Adrenal gland (tissue), 12 donors: ENCODE measurements around the gene MADD. TPM values are rescaled to one million over a fixed set of nuclear protein-coding genes. Genes with fewer than 3 reads are reported as not detected.

ENCODE experiments used
- DNase-seq, 7 donors: peaks; one replicate each; pipeline ENCODE4 v3.0.0-alpha.2; 2019 to 2020
- H3K27ac ChIP-seq, 5 donors: fragments of 200-600 bp; sonication (generic) in 4 of 5; 1 replicate in 3 of 5; 2 replicates in 2 of 5; pipeline versions ENCODE4 v1.5.1 to v1.8.0; 2016 to 2020; ENCODE audit warnings: mild to moderate bottlenecking in 1 of 5
- H3K27me3 ChIP-seq: fragments of 200-600 bp; 2 replicates; pipeline ENCODE4 v1.8.0; 2021
- H3K36me3 ChIP-seq, 2 donors: fragments of 200-600 bp; replicated peaks in 1 of 2; 1 replicate in 1 of 2; 2 replicates in 1 of 2; pipeline versions ENCODE4 v1.5.1 to v1.8.0; 2018 to 2022
- H3K4me1 ChIP-seq, 2 donors: fragments of 200-600 bp; replicated peaks in 1 of 2; 1 replicate in 1 of 2; 2 replicates in 1 of 2; pipeline versions ENCODE4 v1.5.1 to v1.8.0; 2018 to 2021
- H3K4me3 ChIP-seq, 4 donors: fragments of 200-600 bp; sonication (generic) in 3 of 4; one replicate each; pipeline ENCODE4 v1.5.1; 2016 to 2018
- H3K9me3 ChIP-seq, 3 donors: fragments of 200-600 bp; sonication (generic) in 1 of 3; replicated peaks in 1 of 3; 1 replicate in 2 of 3; 2 replicates in 1 of 3; pipeline versions ENCODE4 v1.5.1 to v1.8.0; 2016 to 2021
- POLR2A ChIP-seq, 2 donors: fragments of 450-650 bp; IDR thresholded peaks; one replicate each; pipeline ENCODE4 v1.6.1; 2017; ENCODE audit warnings: antibody characterized with exemption in 2 of 2, mild to moderate bottlenecking in 2 of 2, moderate library complexity in 1 of 2
- WGBS, 4 donors: extraction: QIAGEN DNeasy Blood & Tissue Kit in 2 of 4; methylation state at CpG; one replicate each; pipeline versions ENCODE4 v1.1.5 to v1.1.7; 2013 to 2017; 5-methylcytosine and 5-hydroxymethylcytosine counted together
- intact Hi-C, 2 donors: fragments of 100-400 bp; cut with DNase I; formaldehyde crosslinking; loops; one replicate each; pipeline versions ENCODE4 v1.14.1 to v1.15.0; 2022 to 2023
- polyA plus RNA-seq, 3 donors: library from polyadenylated mRNA; stranded (reverse); fragments of 200-250 nt in 2 of 3; fragments of 350-450 nt in 1 of 3; fragmentation: Illumina TruSeq in 1 of 3; extraction: RNeasy Lipid Tissue Mini Kit (QIAGEN cat#74804) in 1 of 3; gene quantifications; one replicate each; pipeline ENCODE4 v1.2.3, GENCODE V29; 2013 to 2014
- total RNA-seq, 9 donors: library from RNA; depleted of rRNA in 4 of 9; stranded (reverse); fragments of >200 nt in 4 of 9; fragments of 120-200 nt in 1 of 9; fragmentation: NEBNext Ultra II Directional in 1 of 9; extraction: Animal tissue kit (Norgen Biotek cat#: 25700) in 1 of 9; gene quantifications; one replicate each; pipeline versions ENCODE4 v1.1.0 to v1.2.4, GENCODE V29; 2013 to 2023
- TF ChIP-seq, protein P1 (sequence below), 6 experiments: fragments of 450-650 bp in 4 of 6; fragments of 200-600 bp in 2 of 6; sonication (generic) in 1 of 6; IDR thresholded peaks; 1 replicate in 5 of 6; 2 replicates in 1 of 6; pipeline versions ENCODE4 v1.5.1 to v1.8.0; 2016 to 2021; ENCODE audit warnings: antibody characterized with exemption in 6 of 6, mild to moderate bottlenecking in 2 of 6, moderate library complexity in 1 of 6
- donor health status: healthy with polysubstance abuse.
- donor health status: Bipolar disorder and iron deficiency.
- donor health status: DM: yes; HTN: yes; CAD: no.
- donor health status: DM: no; HTN: no; CAD: no.
- donor health status: DM: no; HTN: no; CAD: no.
- donor health status: DM: yes; HTN: yes; CAD: no.

The MADD gene
- total and polyA plus RNA-seq, 12 donors, result 33.4 to 83.0 (median 49.2) TPM

DNA sequence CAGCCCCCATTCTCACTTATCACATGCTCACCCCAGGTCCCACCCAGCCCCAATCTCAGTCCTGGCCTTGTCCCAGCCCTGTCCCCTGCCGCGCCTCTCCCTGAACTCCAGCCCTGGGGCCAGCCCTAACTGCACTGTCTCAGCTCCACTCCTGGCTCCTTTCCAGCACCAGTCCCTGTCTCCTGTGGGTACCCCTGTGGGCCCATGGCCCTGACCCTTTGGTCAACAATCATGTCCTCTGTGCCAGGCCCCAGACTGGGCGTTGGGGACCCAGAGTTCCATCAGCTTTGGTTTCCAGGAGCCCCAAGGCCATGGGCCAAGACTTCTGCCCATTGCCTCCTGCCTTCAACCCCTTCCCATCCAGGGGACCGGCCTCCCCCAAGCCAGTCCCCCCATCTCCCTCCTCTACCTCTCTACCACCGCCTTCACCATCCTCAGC lies 107.7 kb downstream of the MADD start:
- Histone ChIP-seq H3K4me1 (no peaks in the 10 kb centered on the region), H3K36me3 (no peaks in the 10 kb centered on the region), H3K27ac (peak overlapping the region; percentile 21 to 90 (median 62)), H3K4me3 (peak overlapping the region in 1 of 4 donors; percentile 46), H3K9me3 (no peaks in the 10 kb centered on the region), H3K27me3 (no peaks in the 10 kb centered on the region)
- WGBS, 4 donors, result 68 to 79% (median 75%) methylated on average over 5 of the region's 5 CpGs
- TF ChIP-seq, protein P1, sequence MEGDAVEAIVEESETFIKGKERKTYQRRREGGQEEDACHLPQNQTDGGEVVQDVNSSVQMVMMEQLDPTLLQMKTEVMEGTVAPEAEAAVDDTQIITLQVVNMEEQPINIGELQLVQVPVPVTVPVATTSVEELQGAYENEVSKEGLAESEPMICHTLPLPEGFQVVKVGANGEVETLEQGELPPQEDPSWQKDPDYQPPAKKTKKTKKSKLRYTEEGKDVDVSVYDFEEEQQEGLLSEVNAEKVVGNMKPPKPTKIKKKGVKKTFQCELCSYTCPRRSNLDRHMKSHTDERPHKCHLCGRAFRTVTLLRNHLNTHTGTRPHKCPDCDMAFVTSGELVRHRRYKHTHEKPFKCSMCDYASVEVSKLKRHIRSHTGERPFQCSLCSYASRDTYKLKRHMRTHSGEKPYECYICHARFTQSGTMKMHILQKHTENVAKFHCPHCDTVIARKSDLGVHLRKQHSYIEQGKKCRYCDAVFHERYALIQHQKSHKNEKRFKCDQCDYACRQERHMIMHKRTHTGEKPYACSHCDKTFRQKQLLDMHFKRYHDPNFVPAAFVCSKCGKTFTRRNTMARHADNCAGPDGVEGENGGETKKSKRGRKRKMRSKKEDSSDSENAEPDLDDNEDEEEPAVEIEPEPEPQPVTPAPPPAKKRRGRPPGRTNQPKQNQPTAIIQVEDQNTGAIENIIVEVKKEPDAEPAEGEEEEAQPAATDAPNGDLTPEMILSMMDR (IDR thresholded peaks at IDR 0.05), result no peak
- TF ChIP-seq POLR2A (IDR thresholded peaks at IDR 0.05), result no peak
- intact Hi-C loops, result loop anchor here in 1 of 2 donors (5.0 kb wide), 2 partner anchors 35 to 75 kb away; no protein-coding TSS in a partner anchor
- DNase-seq, result no peak

DNA sequence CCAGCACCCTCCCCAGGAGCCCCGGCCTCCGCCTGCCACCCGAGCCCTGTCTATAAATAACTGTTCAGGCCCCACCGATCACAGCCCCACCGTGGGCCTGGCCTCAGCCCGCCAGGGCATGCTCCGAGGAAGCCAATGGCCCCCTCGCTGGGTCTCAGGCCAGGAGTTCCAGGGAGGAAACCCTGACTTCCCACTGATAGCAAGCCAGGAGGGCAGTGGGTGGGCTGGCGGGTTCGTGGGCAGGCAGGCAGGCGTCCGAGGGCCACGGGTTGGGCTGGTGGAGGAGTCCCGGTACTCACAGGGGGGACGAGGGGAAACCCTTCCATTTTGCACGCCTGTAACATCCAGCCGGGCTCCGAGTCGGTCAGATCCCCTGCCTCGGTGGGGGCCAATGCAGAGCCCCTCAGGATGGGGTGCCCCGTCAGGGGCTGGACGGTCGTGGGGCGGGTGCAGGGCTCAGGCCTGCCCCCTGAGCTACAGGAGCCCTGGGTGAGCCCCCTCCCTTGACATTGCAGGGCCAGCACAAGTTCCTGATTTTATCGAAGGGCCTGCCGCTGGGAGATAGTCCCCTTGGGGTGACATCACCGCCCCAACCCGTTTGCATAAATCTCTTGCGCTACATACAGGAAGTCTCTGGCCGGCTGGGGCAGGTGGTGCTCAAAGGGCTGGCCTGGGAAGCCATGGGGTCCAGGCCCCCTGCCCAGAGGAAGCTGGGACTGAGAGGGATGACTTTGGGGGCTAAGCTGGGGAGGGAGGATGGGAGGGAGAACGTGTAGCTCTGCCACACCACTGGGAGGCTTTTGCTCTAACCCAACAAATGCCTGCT lies 108.3 kb downstream of the MADD start, which contains the start of gene SPI1:
SPI1 (minus strand) TSS at position 538 of the 826 bp plus-strand sequence; CDS start at position 344, 194 bp downstream.
- 64 to 84% (median 66%) methylated on average over 11 to 31 of the region's 31 CpGs for WGBS, 4 donors
- peak in 1 of 2 donors; percentile 10 for TF ChIP-seq POLR2A (IDR thresholded peaks at IDR 0.05)
- TF ChIP-seq, protein P1 (IDR thresholded peaks at IDR 0.05), result no peak
- H3K36me3 ChIP-seq, result no peaks in the 10 kb centered on the region
- intact Hi-C loops, result loop anchor here in 1 of 2 donors (5.0 kb wide), 2 partner anchors 34 to 74 kb away; no protein-coding TSS in a partner anchor
- DNase-seq, result peak in 5 of 7 donors; percentile 65 to 82 (median 66)
- peak within 1 kb of the TSS in 1 of 4 donors; percentile 46 for H3K4me3 ChIP-seq
- H3K27ac ChIP-seq, result peak within 1 kb of the TSS; percentile 21 to 90 (median 62)
- no peaks in the 10 kb centered on the region for H3K9me3 ChIP-seq
- H3K4me1 ChIP-seq, result no peaks in the 10 kb centered on the region
- H3K27me3 ChIP-seq, result no peaks in the 10 kb centered on the region

DNA sequence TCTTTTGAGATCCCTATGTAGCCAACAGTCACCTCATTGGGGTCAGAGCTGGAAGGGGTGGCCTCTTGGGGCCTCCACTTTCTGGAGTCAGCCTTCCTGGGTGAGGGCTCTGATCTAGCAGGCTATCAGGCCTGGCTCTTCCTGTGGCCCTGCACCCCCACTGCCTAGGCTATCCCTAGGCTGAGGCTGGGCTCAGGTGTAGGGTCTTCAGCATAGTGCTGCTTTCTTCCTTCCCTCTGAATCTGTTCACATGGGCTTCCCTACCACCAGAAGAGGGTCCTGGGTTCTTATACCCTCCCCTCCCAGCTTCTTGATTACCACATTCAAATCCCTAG lies 108.9 kb downstream of the MADD start:
- no peaks in the 10 kb centered on the region for H3K9me3 ChIP-seq
- no peaks in the 10 kb centered on the region for H3K36me3 ChIP-seq
- no peaks in the 10 kb centered on the region for H3K4me1 ChIP-seq
- peak overlapping the region in 4 of 5 donors; percentile 21 to 90 (median 64) for H3K27ac ChIP-seq
- DNase-seq, result no peak
- H3K27me3 ChIP-seq, result no peaks in the 10 kb centered on the region
- intact Hi-C loops, result loop anchor here in 1 of 2 donors (5.0 kb wide), 2 partner anchors 33 to 73 kb away; no protein-coding TSS in a partner anchor
- no peak overlapping the region for H3K4me3 ChIP-seq
- TF ChIP-seq POLR2A (IDR thresholded peaks at IDR 0.05), result no peak
- TF ChIP-seq, protein P1 (IDR thresholded peaks at IDR 0.05), result no peak

DNA sequence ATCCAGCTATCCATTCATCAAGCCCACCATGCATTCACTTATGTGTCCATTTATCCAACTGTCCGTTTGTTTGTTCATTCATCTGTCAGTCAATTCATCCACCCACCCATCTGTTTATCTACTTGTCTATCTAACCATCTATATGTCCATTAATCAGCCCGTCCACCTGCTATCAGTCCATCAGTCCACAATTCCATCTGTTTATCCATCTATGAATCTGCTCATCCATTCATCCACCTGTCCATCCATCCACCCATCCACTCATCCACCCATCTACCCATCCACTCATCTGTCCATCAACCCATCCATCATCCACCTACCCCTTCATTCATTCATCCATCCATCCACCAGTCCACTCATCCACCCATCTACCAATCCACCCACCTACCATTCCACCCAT lies 109.4 kb downstream of the MADD start:
- H3K27ac ChIP-seq, result no peak overlapping the region
- TF ChIP-seq, protein P1 (IDR thresholded peaks at IDR 0.05), result no peak
- no peak for TF ChIP-seq POLR2A (IDR thresholded peaks at IDR 0.05)
- no peaks in the 10 kb centered on the region for H3K27me3 ChIP-seq
- H3K9me3 ChIP-seq, result no peaks in the 10 kb centered on the region
- H3K36me3 ChIP-seq, result no peaks in the 10 kb centered on the region
- no peak overlapping the region for H3K4me3 ChIP-seq
- DNase-seq, result no peak
- 80 to 95% (median 88%) methylated on average over 2 of the region's 2 CpGs for WGBS, 4 donors
- intact Hi-C loops, result loop anchor here in 1 of 2 donors (5.0 kb wide), 2 partner anchors 33 to 73 kb away; no protein-coding TSS in a partner anchor
- H3K4me1 ChIP-seq, result no peaks in the 10 kb centered on the region
